Gastroesophageal sphincter (tissue), 4 donors: ENCODE data around the gene DNAH8. TPM values are rescaled to one million over a fixed set of nuclear protein-coding genes. Genes with fewer than 3 reads are reported as not detected.

Source experiments
- ATAC-seq: fragments of 150-250 bp; one replicate; pipeline ENCODE4 v1.9.1; 2016; ENCODE audit warnings: mild to moderate bottlenecking, moderate library complexity
- H3K27ac ChIP-seq, 4 donors: fragments of 200-600 bp; sonication (generic) in 3 of 4; 1 replicate in 3 of 4; 2 replicates in 1 of 4; pipeline ENCODE4 v1.5.1; 2016 to 2019
- H3K27me3 ChIP-seq: fragments of 200-600 bp; sonication (generic); one replicate; pipeline ENCODE4 v1.5.1; 2019
- H3K36me3 ChIP-seq, 2 donors: fragments of 200-600 bp; sonication (generic); one replicate each; pipeline ENCODE4 v1.5.1; 2019; ENCODE audit warnings: control low read depth in 1 of 2
- H3K4me1 ChIP-seq, 3 donors: fragments of 200-600 bp; sonication (generic); 1 replicate in 2 of 3; 2 replicates in 1 of 3; pipeline ENCODE4 v1.5.1; 2016 to 2019; ENCODE audit warnings: control low read depth in 2 of 3
- H3K4me3 ChIP-seq, 2 donors: fragments of 200-600 bp; sonication (generic); one replicate each; pipeline ENCODE4 v1.5.1; 2019; ENCODE audit warnings: mild to moderate bottlenecking in 1 of 2, moderate library complexity in 1 of 2
- H3K9me3 ChIP-seq, 3 donors: fragments of 200-600 bp; sonication (generic); one replicate each; pipeline ENCODE4 v1.5.1; 2017 to 2019; ENCODE audit warnings: control low read depth in 2 of 3
- EP300 ChIP-seq: sonication (generic); formaldehyde crosslinking; IDR thresholded peaks from one replicate; pipeline ENCODE4 v1.6.1; 2017; ENCODE audit warnings: antibody characterized with exemption, mild to moderate bottlenecking
- POLR2A ChIP-seq, 2 donors: fragments of 450-650 bp; IDR thresholded peaks; one replicate each; pipeline ENCODE4 v1.6.1; 2017; ENCODE audit warnings: antibody characterized with exemption in 2 of 2, mild to moderate bottlenecking in 2 of 2, moderate library complexity in 1 of 2
- POLR2AphosphoS5 ChIP-seq: sonication (generic); formaldehyde crosslinking; IDR thresholded peaks from one replicate; pipeline ENCODE4 v1.6.1; 2017; ENCODE audit warnings: antibody characterized with exemption
- WGBS, 2 donors: methylation state at CpG; one replicate each; pipeline ENCODE4 v1.1.5; 2018; ENCODE audit warnings: low coverage in 1 of 2; 5-methylcytosine and 5-hydroxymethylcytosine counted together
- total RNA-seq, 4 donors: library from RNA; depleted of rRNA; stranded (reverse); fragments of >200 nt; gene quantifications; one replicate each; pipeline ENCODE4 v1.1.0, GENCODE V29; 2016
- TF ChIP-seq, protein P1 (sequence below), 4 experiments: fragments of 200-600 bp in 2 of 4; fragments of 450-650 bp in 2 of 4; sonication (generic) in 1 of 4; IDR thresholded peaks; one replicate each; pipeline ENCODE4 v1.5.1; 2017 to 2019; ENCODE audit warnings: antibody characterized with exemption in 4 of 4, mild to moderate bottlenecking in 2 of 4, moderate library complexity in 2 of 4

Gene DNAH8
- total RNA-seq, 4 donors from 2014 or later, result not detected

- Histone ChIP-seq H3K27ac (no peak overlapping the region), H3K4me1 (no peaks in the 10 kb centered on the region), H3K27me3 (peaks cover 54% of the 10 kb centered on the region), H3K4me3 (no peak overlapping the region), H3K36me3 (no peaks in the 10 kb centered on the region), H3K9me3 (no peaks in the 10 kb centered on the region)
- 66 to 75% methylated on average over 2 to 3 of the region's 3 CpGs for WGBS, 2 donors
- TF ChIP-seq, protein P1, sequence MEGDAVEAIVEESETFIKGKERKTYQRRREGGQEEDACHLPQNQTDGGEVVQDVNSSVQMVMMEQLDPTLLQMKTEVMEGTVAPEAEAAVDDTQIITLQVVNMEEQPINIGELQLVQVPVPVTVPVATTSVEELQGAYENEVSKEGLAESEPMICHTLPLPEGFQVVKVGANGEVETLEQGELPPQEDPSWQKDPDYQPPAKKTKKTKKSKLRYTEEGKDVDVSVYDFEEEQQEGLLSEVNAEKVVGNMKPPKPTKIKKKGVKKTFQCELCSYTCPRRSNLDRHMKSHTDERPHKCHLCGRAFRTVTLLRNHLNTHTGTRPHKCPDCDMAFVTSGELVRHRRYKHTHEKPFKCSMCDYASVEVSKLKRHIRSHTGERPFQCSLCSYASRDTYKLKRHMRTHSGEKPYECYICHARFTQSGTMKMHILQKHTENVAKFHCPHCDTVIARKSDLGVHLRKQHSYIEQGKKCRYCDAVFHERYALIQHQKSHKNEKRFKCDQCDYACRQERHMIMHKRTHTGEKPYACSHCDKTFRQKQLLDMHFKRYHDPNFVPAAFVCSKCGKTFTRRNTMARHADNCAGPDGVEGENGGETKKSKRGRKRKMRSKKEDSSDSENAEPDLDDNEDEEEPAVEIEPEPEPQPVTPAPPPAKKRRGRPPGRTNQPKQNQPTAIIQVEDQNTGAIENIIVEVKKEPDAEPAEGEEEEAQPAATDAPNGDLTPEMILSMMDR (IDR thresholded peaks at IDR 0.05), result no peak
- no peak for TF ChIP-seq POLR2AphosphoS5
- ATAC-seq, result no peak
Observed at GRCh38 chr6:38978139-38978704, 263.1 kb downstream of the DNAH8 start.

DNA sequence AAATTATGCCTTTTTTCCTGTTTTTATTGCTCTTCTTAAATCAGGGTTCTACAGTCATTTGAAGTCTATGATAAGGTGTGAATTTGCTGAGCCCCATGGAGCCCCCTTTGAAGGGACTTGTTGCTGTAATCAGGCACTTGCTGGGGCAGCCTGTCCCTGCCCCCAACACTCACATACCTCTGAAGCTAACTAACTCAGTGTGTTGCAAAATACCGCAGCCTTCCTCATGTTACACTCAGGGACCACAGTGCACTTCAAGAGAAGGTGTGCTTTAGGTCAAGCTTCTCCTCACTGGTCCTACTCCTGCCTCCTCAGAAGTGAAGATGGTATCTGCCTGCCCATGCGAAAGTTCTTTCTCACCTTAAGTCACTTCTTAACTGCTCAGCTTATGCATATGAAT lies 267.4 kb downstream of the DNAH8 start:
- TF ChIP-seq, protein P1 (IDR thresholded peaks at IDR 0.05), result no peak
- TF ChIP-seq POLR2A (IDR thresholded peaks at IDR 0.05) (no peak), POLR2AphosphoS5 (no peak), EP300 (no peak)
- no peak overlapping the region for H3K4me3 ChIP-seq
- no peaks in the 10 kb centered on the region for H3K36me3 ChIP-seq
- 70 to 88% methylated on average over 1 to 2 of the region's 2 CpGs for WGBS, 2 donors
- H3K27me3 ChIP-seq, result peaks cover 68% of the 10 kb centered on the region
- H3K9me3 ChIP-seq, result no peaks in the 10 kb centered on the region
- no peaks in the 10 kb centered on the region for H3K4me1 ChIP-seq
- no peak overlapping the region for H3K27ac ChIP-seq
- ATAC-seq, result no peak

DNA sequence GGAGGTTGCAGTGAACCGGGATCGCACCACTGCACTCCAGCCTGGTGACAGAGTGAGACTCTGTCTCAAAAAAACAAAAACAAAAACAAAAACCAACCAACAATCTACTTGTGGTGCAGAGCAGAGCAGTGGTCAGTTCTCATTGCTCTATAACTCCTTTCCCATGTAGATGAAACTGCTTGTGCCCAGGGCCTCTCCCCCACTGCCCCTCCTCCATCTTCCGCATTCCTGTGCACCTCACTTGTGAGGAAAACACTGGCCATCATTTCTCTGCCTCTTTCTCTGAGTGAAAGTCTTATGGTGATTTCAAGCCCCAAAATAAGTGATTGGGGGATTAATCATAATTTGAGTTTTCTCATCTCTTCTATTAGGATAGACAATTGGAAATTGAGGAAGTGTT lies 269.6 kb downstream of the DNAH8 start:
- Histone ChIP-seq H3K4me1 (no peaks in the 10 kb centered on the region), H3K9me3 (no peaks in the 10 kb centered on the region), H3K4me3 (no peak overlapping the region), H3K36me3 (no peaks in the 10 kb centered on the region), H3K27ac (no peak overlapping the region), H3K27me3 (peaks cover 68% of the 10 kb centered on the region)
- WGBS, 2 donors, result 90 to 93% methylated on average over 3 of the region's 3 CpGs
- ATAC-seq, result no peak
- no peak for TF ChIP-seq POLR2A (IDR thresholded peaks at IDR 0.05)
- no peak for TF ChIP-seq POLR2AphosphoS5
- no peak for TF ChIP-seq EP300
- TF ChIP-seq, protein P1 (IDR thresholded peaks at IDR 0.05), result no peak

GRCh38 chr6:38985839-38986238 lies 270.7 kb downstream of the DNAH8 start:
- no peaks in the 10 kb centered on the region for H3K9me3 ChIP-seq
- no peak overlapping the region for H3K27ac ChIP-seq
- TF ChIP-seq EP300, result no peak
- no peak for TF ChIP-seq POLR2A (IDR thresholded peaks at IDR 0.05)
- TF ChIP-seq POLR2AphosphoS5, result no peak
- TF ChIP-seq, protein P1 (IDR thresholded peaks at IDR 0.05), result no peak
- H3K4me3 ChIP-seq, result no peak overlapping the region
- WGBS, 2 donors, result 79 to 80% methylated on average over 2 to 3 of the region's 3 CpGs
- H3K27me3 ChIP-seq, result peaks cover 61% of the 10 kb centered on the region
- ATAC-seq, result no peak
- no peaks in the 10 kb centered on the region for H3K4me1 ChIP-seq
- H3K36me3 ChIP-seq, result no peaks in the 10 kb centered on the region

- Histone ChIP-seq H3K9me3 (no peaks in the 10 kb centered on the region), H3K27me3 (peaks cover 52% of the 10 kb centered on the region), H3K4me3 (no peak overlapping the region), H3K27ac (no peak overlapping the region), H3K4me1 (no peaks in the 10 kb centered on the region), H3K36me3 (no peaks in the 10 kb centered on the region)
- no peak for ATAC-seq
- TF ChIP-seq, protein P1 (IDR thresholded peaks at IDR 0.05), result no peak
- TF ChIP-seq POLR2A (IDR thresholded peaks at IDR 0.05), result no peak
- no peak for TF ChIP-seq POLR2AphosphoS5
Observed at GRCh38 chr6:38987503-38987902, 272.4 kb downstream of the DNAH8 start.
